GM23338 (cell line): ENCODE measurements around the gene CEACAM18.

ENCODE experiments used
- CREB1 ChIP-seq: fragments of 250-450 bp; sonication (Bioruptor Pico); IDR thresholded peaks from 2 replicates; pipeline ENCODE4 v1.5.0; 2020; ENCODE audit warnings: low read depth, mild to moderate bottlenecking, moderate library complexity
- CTCF ChIP-seq, 2 experiments: fragments of 200-600 bp in 1 of 2; sonication (generic) in 1 of 2; conservative IDR thresholded peaks; 2 replicates each; pipeline versions ENCODE4 v1.5.1 to v1.6.1; 2016 to 2017; ENCODE audit warnings: antibody characterized with exemption in 2 of 2, low read depth in 2 of 2, mild to moderate bottlenecking in 2 of 2, moderate library complexity in 1 of 2
- EZH2 ChIP-seq: fragments of 200-600 bp; sonication (generic); IDR thresholded peaks from one replicate; pipeline ENCODE4 v1.8.0; 2017; ENCODE audit warnings: antibody characterized with exemption, mild to moderate bottlenecking, low read depth; ENCODE audit not compliant: unreplicated experiment
- POLR2AphosphoS5 ChIP-seq: IDR thresholded peaks from 2 replicates; pipeline ENCODE4 v1.6.1; 2016; ENCODE audit warnings: antibody characterized with exemption, low read depth

GRCh38 chr19:51431124-51431523 lies 47.2 kb upstream of the CEACAM18 start:
- TF ChIP-seq CTCF (conservative IDR thresholded peaks at IDR 0.05; ENCODE audit: low read depth in 2 of 2), result no peak
- TF ChIP-seq POLR2AphosphoS5, result no peak
- TF ChIP-seq EZH2, result no peak
- TF ChIP-seq CREB1 (CRISPR knock-in tag), result no peak
